Mesothelial cell of epicardium (in vitro differentiated cells): ENCODE results near the gene HIVEP3. TPM values are rescaled to one million over a fixed set of nuclear protein-coding genes. Genes with fewer than 3 reads are reported as not detected.

Source experiments
- DNase-seq, 2 experiments: peaks; one replicate each; pipeline ENCODE4 v3.0.0; 2021; ENCODE audit warnings: low spot score in 2 of 2; ENCODE audit not compliant: unreplicated experiment in 2 of 2
- H3K27ac Mint-ChIP-seq: 2 replicates; pipeline ENCODE4 v1.8.0; 2021; ENCODE audit warnings: mixed read lengths
- H3K27me3 Mint-ChIP-seq: 2 replicates; pipeline ENCODE4 v1.8.0; 2021; ENCODE audit warnings: low read depth, mixed read lengths
- H3K36me3 Mint-ChIP-seq: 2 replicates; pipeline ENCODE4 v1.8.0; 2021; ENCODE audit warnings: mixed read lengths
- H3K4me1 Mint-ChIP-seq: 2 replicates; pipeline ENCODE4 v1.8.0; 2021; ENCODE audit warnings: mixed read lengths
- H3K4me3 Mint-ChIP-seq: 2 replicates; pipeline ENCODE4 v1.8.0; 2021; ENCODE audit warnings: mild to moderate bottlenecking, moderate library complexity, mixed read lengths
- H3K9me3 Mint-ChIP-seq: 2 replicates; pipeline ENCODE4 v1.8.0; 2021; ENCODE audit warnings: mixed read lengths
- total RNA-seq: library from RNA; stranded (reverse); gene quantifications from 3 replicates; pipeline ENCODE4 v1.2.1, GENCODE V29; 2021
- TF ChIP-seq, protein P1 (sequence below): fragments of 200-600 bp; sonication (generic); IDR thresholded peaks from one replicate; pipeline ENCODE4 v1.5.0; 2021; ENCODE audit warnings: antibody characterized with exemption; ENCODE audit not compliant: unreplicated experiment

The HIVEP3 gene
- total RNA-seq, 1 donor from 2014 or later, result 8.9 TPM

- H3K4me3 Mint-ChIP-seq, result no peak overlapping the region
- H3K27me3 Mint-ChIP-seq, result peaks cover 17% of the 10 kb centered on the region
- no peak overlapping the region for H3K27ac Mint-ChIP-seq
- peaks cover 15% of the 10 kb centered on the region for H3K4me1 Mint-ChIP-seq
- TF ChIP-seq, protein P1, sequence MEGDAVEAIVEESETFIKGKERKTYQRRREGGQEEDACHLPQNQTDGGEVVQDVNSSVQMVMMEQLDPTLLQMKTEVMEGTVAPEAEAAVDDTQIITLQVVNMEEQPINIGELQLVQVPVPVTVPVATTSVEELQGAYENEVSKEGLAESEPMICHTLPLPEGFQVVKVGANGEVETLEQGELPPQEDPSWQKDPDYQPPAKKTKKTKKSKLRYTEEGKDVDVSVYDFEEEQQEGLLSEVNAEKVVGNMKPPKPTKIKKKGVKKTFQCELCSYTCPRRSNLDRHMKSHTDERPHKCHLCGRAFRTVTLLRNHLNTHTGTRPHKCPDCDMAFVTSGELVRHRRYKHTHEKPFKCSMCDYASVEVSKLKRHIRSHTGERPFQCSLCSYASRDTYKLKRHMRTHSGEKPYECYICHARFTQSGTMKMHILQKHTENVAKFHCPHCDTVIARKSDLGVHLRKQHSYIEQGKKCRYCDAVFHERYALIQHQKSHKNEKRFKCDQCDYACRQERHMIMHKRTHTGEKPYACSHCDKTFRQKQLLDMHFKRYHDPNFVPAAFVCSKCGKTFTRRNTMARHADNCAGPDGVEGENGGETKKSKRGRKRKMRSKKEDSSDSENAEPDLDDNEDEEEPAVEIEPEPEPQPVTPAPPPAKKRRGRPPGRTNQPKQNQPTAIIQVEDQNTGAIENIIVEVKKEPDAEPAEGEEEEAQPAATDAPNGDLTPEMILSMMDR, result no peak
- peak in 1 of 2 experiments; percentile 35 for DNase-seq
- no peaks in the 10 kb centered on the region for H3K9me3 Mint-ChIP-seq
- no peaks in the 10 kb centered on the region for H3K36me3 Mint-ChIP-seq
Measured at GRCh38 chr1:41537788-41538351, 380.9 kb downstream of the HIVEP3 start.

DNA sequence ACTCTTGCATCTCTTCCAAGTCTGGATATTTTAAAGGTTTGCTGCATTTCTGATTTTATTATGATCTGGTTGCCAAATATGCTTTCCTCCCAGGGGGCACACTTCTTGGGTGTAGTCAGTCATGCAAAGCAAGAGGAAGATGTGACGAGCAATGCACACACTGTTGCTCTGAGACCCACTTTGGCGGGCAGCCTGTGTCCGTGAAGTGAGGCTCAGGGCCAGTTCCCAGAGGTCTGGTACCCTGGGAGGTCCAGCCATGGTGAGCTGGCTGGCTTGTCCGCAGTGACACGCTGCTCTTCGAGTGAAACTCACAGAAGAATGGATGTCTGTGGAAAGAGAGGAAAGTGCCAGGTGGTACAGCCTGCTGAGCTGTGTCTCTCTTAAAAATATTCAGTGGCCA, 381.5 kb downstream of the HIVEP3 start:
- TF ChIP-seq, protein P1, result no peak
- Mint-ChIP-seq H3K36me3 (no peaks in the 10 kb centered on the region), H3K4me1 (peaks cover 13% of the 10 kb centered on the region), H3K9me3 (no peaks in the 10 kb centered on the region), H3K27me3 (peaks cover 21% of the 10 kb centered on the region), H3K27ac (peak overlapping the region; percentile 45), H3K4me3 (no peak overlapping the region)
- peak in 1 of 2 experiments; percentile 28 for DNase-seq

DNA sequence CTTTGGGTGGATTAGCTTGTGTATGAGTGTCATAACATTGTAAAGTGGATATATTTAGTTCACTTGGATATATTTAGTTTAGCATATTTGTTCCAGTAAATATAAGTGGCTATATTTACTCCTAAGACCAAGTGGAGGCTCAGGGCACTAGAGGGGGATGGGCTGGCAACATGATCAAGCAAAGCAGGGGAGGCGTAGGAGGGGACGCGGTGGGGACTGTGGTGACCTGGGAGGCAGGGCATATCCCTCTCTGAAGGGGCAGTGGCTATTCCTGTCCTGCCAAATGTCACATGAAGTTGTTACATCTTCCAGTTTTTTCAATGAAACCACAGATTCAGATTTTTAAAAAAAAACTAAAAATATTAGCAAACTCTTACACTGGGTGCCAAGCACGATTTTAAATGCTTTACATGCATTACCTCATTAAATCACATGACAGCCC, 382.3 kb downstream of the HIVEP3 start:
- Mint-ChIP-seq H3K27me3 (peaks cover 26% of the 10 kb centered on the region), H3K36me3 (no peaks in the 10 kb centered on the region), H3K4me1 (peaks cover 13% of the 10 kb centered on the region), H3K27ac (no peak overlapping the region), H3K4me3 (no peak overlapping the region), H3K9me3 (no peaks in the 10 kb centered on the region)
- peak in 1 of 2 experiments; percentile 11 for DNase-seq
- TF ChIP-seq, protein P1, result no peak

GRCh38 chr1:41535716-41536115, 383.0 kb downstream of the HIVEP3 start:
- Mint-ChIP-seq H3K27ac (no peak overlapping the region), H3K27me3 (peaks cover 31% of the 10 kb centered on the region), H3K4me3 (no peak overlapping the region)

DNA sequence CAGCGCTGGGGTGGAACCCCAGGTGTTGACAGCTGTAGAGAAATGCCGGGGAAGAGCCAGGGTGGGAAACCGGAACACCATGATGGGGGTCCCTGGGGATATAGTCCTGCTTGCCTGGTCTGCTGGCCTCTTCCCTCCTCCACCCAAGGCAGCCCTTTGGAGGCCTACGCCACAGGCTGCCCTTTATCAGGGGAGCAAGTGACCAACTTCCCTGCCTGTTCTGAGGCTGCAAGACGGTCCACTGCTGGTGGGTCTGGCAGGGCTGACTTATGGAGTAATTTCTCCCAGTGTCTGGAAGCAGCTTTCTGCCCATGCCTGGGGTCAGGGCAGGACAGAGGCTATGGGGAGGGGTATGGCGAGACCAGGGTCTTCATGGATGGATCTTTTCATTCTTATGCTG, 383.4 kb downstream of the HIVEP3 start:
- TF ChIP-seq, protein P1, result no peak
- H3K9me3 Mint-ChIP-seq, result no peaks in the 10 kb centered on the region
- H3K4me3 Mint-ChIP-seq, result no peak overlapping the region
- H3K4me1 Mint-ChIP-seq, result peaks cover 13% of the 10 kb centered on the region
- peaks cover 33% of the 10 kb centered on the region for H3K27me3 Mint-ChIP-seq
- no peak overlapping the region for H3K27ac Mint-ChIP-seq
- peak in 1 of 2 experiments; percentile 30 for DNase-seq
- H3K36me3 Mint-ChIP-seq, result no peaks in the 10 kb centered on the region

More at GRCh38 chr1:41535716-41536115, 383.0 kb downstream of the HIVEP3 start:
- TF ChIP-seq, protein P1, result no peak
- Mint-ChIP-seq H3K4me1 (peaks cover 13% of the 10 kb centered on the region), H3K9me3 (no peaks in the 10 kb centered on the region), H3K36me3 (no peaks in the 10 kb centered on the region)
- DNase-seq, result peak in 1 of 2 experiments; percentile 16
